Airway epithelial cell (primary cell): ENCODE results near the gene P3H3. TPM values are rescaled to one million over a fixed set of nuclear protein-coding genes. Genes with fewer than 3 reads are reported as not detected.

Source experiments
- total RNA-seq: library from RNA; depleted of rRNA; stranded (reverse); fragments of >200 nt; gene quantifications from 2 replicates; pipeline ENCODE4 v1.2.3, GENCODE V29; 2015

The P3H3 gene
- total RNA-seq, result 19.7 and 23.4 TPM in 2 replicates

GRCh38 chr12:6827982-6828780 lies at the start of gene P3H3:
Gene P3H3 (plus strand): TSS chr12:6828407. CDS start chr12:6828441, 34 bp downstream.

GRCh38 chr12:6788972-6789924 lies 39.0 kb upstream of the P3H3 start, which contains the start of gene CD4:
Gene CD4 (plus strand): TSS chr12:6789528. CDS start chr12:6800139, 10,611 bp downstream.

GRCh38 chr12:6821591-6822425 lies 6.4 kb upstream of the P3H3 start, which contains the start of gene GPR162:
Gene GPR162 (plus strand): TSS chr12:6821821. CDS start chr12:6823899, 2,078 bp downstream.

GRCh38 chr12:6840761-6841515 lies 12.7 kb downstream of the P3H3 start, which contains the start of gene GNB3:
Gene GNB3 (plus strand): TSS chr12:6840925. CDS start chr12:6841288, 363 bp downstream.

GRCh38 chr12:6851153-6851920 lies 23.1 kb downstream of the P3H3 start, which contains the start of gene CDCA3:
Gene CDCA3 (minus strand): TSS chr12:6851286. CDS start chr12:6850952, 334 bp downstream.

GRCh38 chr12:6851921-6852650 lies 23.9 kb downstream of the P3H3 start, which contains the start of gene USP5:
Gene USP5 (plus strand): TSS chr12:6852150. CDS start chr12:6852180, 30 bp downstream.

GRCh38 chr12:6867413-6868210 lies 39.4 kb downstream of the P3H3 start, which contains the start of gene TPI1:
Gene TPI1 (plus strand): TSS chr12:6867531. CDS start chr12:6867567, 36 bp downstream.

GRCh38 chr12:6873094-6874014 lies 45.1 kb downstream of the P3H3 start, which contains the start of gene SPSB2:
Gene SPSB2 (minus strand): TSS chr12:6873303. CDS start chr12:6872901, 402 bp downstream.

Other genes starting within 250 kb of the P3H3 start
- 180 and 243 TPM in 2 replicates for gene CHD4, start 221.0 kb upstream of the P3H3 start, total RNA-seq
- gene LPAR5, start 192.4 kb upstream of the P3H3 start, total RNA-seq, result 16.6 TPM in 2 replicates
- gene ACRBP, start 181.0 kb upstream of the P3H3 start, total RNA-seq, result 0.28 TPM in 1 of 2 replicates, not detected in the other
- gene ING4, start 165.3 kb upstream of the P3H3 start, total RNA-seq, result 19.8 and 24.4 TPM in 2 replicates
- 15.1 and 21.8 TPM in 2 replicates for gene ZNF384, start 139.0 kb upstream of the P3H3 start, total RNA-seq
- not detected in 2 replicates for gene PIANP, start 127.6 kb upstream of the P3H3 start, total RNA-seq
- gene COPS7A, start 104.4 kb upstream of the P3H3 start, total RNA-seq, result 56.4 and 63.6 TPM in 2 replicates
- 329 and 348 TPM in 2 replicates for gene MLF2, start 75.3 kb upstream of the P3H3 start, total RNA-seq
- gene PTMS, start 62.0 kb upstream of the P3H3 start, total RNA-seq, result 166 and 192 TPM in 2 replicates
- 0.14 TPM in 1 of 2 replicates, not detected in the other for gene LAG3, start 55.9 kb upstream of the P3H3 start, total RNA-seq
- gene CD4, start 38.9 kb upstream of the P3H3 start, total RNA-seq, result 0.21 and 0.23 TPM in 2 replicates
- 0.09 and 0.21 TPM in 2 replicates for gene GPR162, start 6.6 kb upstream of the P3H3 start, total RNA-seq
- 0.28 and 0.92 TPM in 2 replicates for gene GNB3, start 12.5 kb downstream of the P3H3 start, total RNA-seq
- 23.6 and 41.0 TPM in 2 replicates for gene CDCA3, start 22.9 kb downstream of the P3H3 start, total RNA-seq
- 72.2 and 82.5 TPM in 2 replicates for gene USP5, start 23.7 kb downstream of the P3H3 start, total RNA-seq
- 1,425 and 1,466 TPM in 2 replicates for gene TPI1, start 39.1 kb downstream of the P3H3 start, total RNA-seq
- gene SPSB2, start 44.9 kb downstream of the P3H3 start, total RNA-seq, result 8.6 and 11.8 TPM in 2 replicates
- gene LRRC23, start 76.4 kb downstream of the P3H3 start, total RNA-seq, result 5.9 and 8.9 TPM in 2 replicates
- gene ENO2, start 86.2 kb downstream of the P3H3 start, total RNA-seq, result 8.0 and 11.1 TPM in 2 replicates
- 13.0 and 21.7 TPM in 2 replicates for gene ATN1, start 99.6 kb downstream of the P3H3 start, total RNA-seq
- not detected in 2 replicates for gene RNU7-1, start 115.4 kb downstream of the P3H3 start, total RNA-seq
- gene C12orf57, start 115.6 kb downstream of the P3H3 start, total RNA-seq, result 103 and 166 TPM in 2 replicates
- gene PTPN6, start 122.9 kb downstream of the P3H3 start, total RNA-seq, result 17.7 and 21.0 TPM in 2 replicates
- 217 and 322 TPM in 2 replicates for gene PHB2, start 142.3 kb downstream of the P3H3 start, total RNA-seq
- 95.7 and 103 TPM in 2 replicates for gene EMG1, start 142.5 kb downstream of the P3H3 start, total RNA-seq
- gene LPCAT3, start 190.1 kb downstream of the P3H3 start, total RNA-seq, result 25.0 and 39.4 TPM in 2 replicates
- 1.6 and 2.1 TPM in 2 replicates for gene C1S, start 232.3 kb downstream of the P3H3 start, total RNA-seq